Mucosa of stomach (tissue), 1 donor: Measurements from ENCODE around the gene DNAJB8.

Experiments
- H3K27me3 ChIP-seq: one replicate; pipeline ENCODE4 v1.7.0; 2013; ENCODE audit warnings: mild to moderate bottlenecking, low read length; ENCODE audit not compliant: control insufficient read depth, insufficient read depth
- H3K36me3 ChIP-seq: one replicate; pipeline ENCODE4 v1.7.0; 2013; ENCODE audit warnings: low read length; ENCODE audit not compliant: control insufficient read depth, insufficient read depth
- H3K4me1 ChIP-seq: one replicate; pipeline ENCODE4 v1.7.0; 2013; ENCODE audit warnings: mild to moderate bottlenecking, low read length; ENCODE audit not compliant: control insufficient read depth, insufficient read depth
- H3K4me3 ChIP-seq: one replicate; pipeline ENCODE4 v1.7.0; 2013; ENCODE audit warnings: low read length
- H3K9ac ChIP-seq: one replicate; pipeline ENCODE4 v1.7.0; 2013; ENCODE audit warnings: mild to moderate bottlenecking, low read length, moderate library complexity
- H3K9me3 ChIP-seq: one replicate; pipeline ENCODE4 v1.7.0; 2013; ENCODE audit warnings: mild to moderate bottlenecking, low read length, moderate library complexity; ENCODE audit not compliant: control insufficient read depth
- donor health status: Pancreatic carcinoma.

Gene DNAJB8

GRCh38 chr3:128413003-128413370 lies 53.7 kb downstream of the DNAJB8 start:
- Histone ChIP-seq H3K9me3 (no peaks in the 10 kb centered on the region), H3K9ac (no peak overlapping the region), H3K4me3 (no peak overlapping the region), H3K4me1 (peaks cover 3% of the 10 kb centered on the region), H3K27me3 (no peaks in the 10 kb centered on the region), H3K36me3 (no peaks in the 10 kb centered on the region)
